ENCODE measurements around the gene CYTH4. TPM values are rescaled to one million over a fixed set of nuclear protein-coding genes. Genes with fewer than 3 reads are reported as not detected.

CYTH4 gene
- total and polyA plus RNA-seq, 2 donors (not counting 3 experiments of a cell fraction or from before 2014, with no cell fraction given) = 0.06 TPM; not detected in 1

- Histone ChIP-seq H2AFZ (ENCODE audit: low read depth, low read length) (no peak overlapping the region), H3K4me1 (ENCODE audit: control insufficient read depth, extremely low read depth, insufficient read depth, low read length) (peaks cover 10% of the 10 kb centered on the region), H3K9ac (replicated peaks; ENCODE audit: extremely low read depth, insufficient read depth, low read length) (no peak overlapping the region), H3K9me3 (replicated peaks; ENCODE audit: control insufficient read depth, insufficient read depth, low read length) (no peaks in the 10 kb centered on the region), H3K4me3 (replicated peaks in 1 of 3; ENCODE audit: insufficient read depth in 1 of 3, low read depth in 1 of 3, low read length in 3 of 3) (no peak overlapping the region), H3K27me3 (ENCODE audit: control insufficient read depth in 2 of 2, insufficient read depth in 2 of 2, low read length in 2 of 2) (no peaks in the 10 kb centered on the region), H3K4me2 (ENCODE audit: insufficient read depth, low read length) (no peak overlapping the region), H3K27ac (ENCODE audit: insufficient read depth, low read depth, low read length) (no peak overlapping the region), H4K20me1 (replicated peaks; ENCODE audit: control insufficient read depth, extremely low read depth, insufficient read depth, low read length) (no peaks in the 10 kb centered on the region), H3K9me1 (replicated peaks; ENCODE audit: control insufficient read depth, extremely low read depth, insufficient read depth, low read length) (no peaks in the 10 kb centered on the region), H3K79me2 (ENCODE audit: control insufficient read depth, insufficient read depth, low read length) (no peaks in the 10 kb centered on the region), H3K36me3 (ENCODE audit: control insufficient read depth in 2 of 2, extremely low read depth in 1 of 2, insufficient read depth in 2 of 2, low read length in 2 of 2) (no peaks in the 10 kb centered on the region)
- ChIA-PET CTCF (interaction anchor here (2.8 kb wide), 1 partner anchor 18 kb away, joined by 13 read pairs; no protein-coding TSS in a partner anchor), POLR2A (no interaction called here)
- dilution Hi-C loops (cut with MboI; ENCODE audit: extremely low pct_ligation_motif_present, low sequenced_read_pairs) (no loop called here), intact Hi-C loops (cut with micrococcal nuclease) (no loop called here)
- FAIRE-seq = no peak
- DNase-seq (ENCODE audit: low read depth, low spot score) = no peak
- TF ChIP-seq MAX (IDR thresholded peaks at IDR 0.05; ENCODE audit: insufficient read depth, insufficient read length) = no peak
- BruUV-seq (replicated peaks) = no TSS peak
These were observed 4.0 kb upstream of the CYTH4 start for GRCh38 chr22:37278261-37278660.

- Histone ChIP-seq H2AFZ (ENCODE audit: low read depth, low read length) (no peak overlapping the region), H3K9me3 (replicated peaks; ENCODE audit: control insufficient read depth, insufficient read depth, low read length) (no peaks in the 10 kb centered on the region), H4K20me1 (replicated peaks; ENCODE audit: control insufficient read depth, extremely low read depth, insufficient read depth, low read length) (no peaks in the 10 kb centered on the region), H3K27me3 (ENCODE audit: control insufficient read depth in 2 of 2, insufficient read depth in 2 of 2, low read length in 2 of 2) (no peaks in the 10 kb centered on the region), H3K4me3 (replicated peaks in 1 of 3; ENCODE audit: insufficient read depth in 1 of 3, low read depth in 1 of 3, low read length in 3 of 3) (no peak overlapping the region), H3K9me1 (replicated peaks; ENCODE audit: control insufficient read depth, extremely low read depth, insufficient read depth, low read length) (no peaks in the 10 kb centered on the region), H3K27ac (ENCODE audit: insufficient read depth, low read depth, low read length) (no peak overlapping the region), H3K79me2 (ENCODE audit: control insufficient read depth, insufficient read depth, low read length) (no peaks in the 10 kb centered on the region), H3K4me2 (ENCODE audit: insufficient read depth, low read length) (no peak overlapping the region), H3K36me3 (ENCODE audit: control insufficient read depth in 2 of 2, extremely low read depth in 1 of 2, insufficient read depth in 2 of 2, low read length in 2 of 2) (no peaks in the 10 kb centered on the region), H3K4me1 (ENCODE audit: control insufficient read depth, extremely low read depth, insufficient read depth, low read length) (peaks cover 10% of the 10 kb centered on the region), H3K9ac (replicated peaks; ENCODE audit: extremely low read depth, insufficient read depth, low read length) (no peak overlapping the region)
- ChIA-PET CTCF (interaction anchor here (0.7 to 1.0 kb wide), 2 partner anchors 9 to 12 kb away, joined by 3 read pairs; no protein-coding TSS in a partner anchor), POLR2A (no interaction called here)
- dilution Hi-C loops (cut with MboI; ENCODE audit: extremely low pct_ligation_motif_present, low sequenced_read_pairs) = no loop called here
- FAIRE-seq (no peak), DNase-seq (ENCODE audit: low read depth, low spot score) (no peak)
- BruUV-seq (replicated peaks) = no TSS peak
- intact Hi-C loops (cut with micrococcal nuclease) = no loop called here
- no peak for TF ChIP-seq JUN (IDR thresholded peaks at IDR 0.05; ENCODE audit: borderline replicate concordance, insufficient read depth, insufficient read length, low read depth)
- TF ChIP-seq MAX (IDR thresholded peaks at IDR 0.05; ENCODE audit: insufficient read depth, insufficient read length) = no peak
These were observed 2.8 kb upstream of the CYTH4 start for GRCh38 chr22:37279331-37280181.

Data from endothelial cell of umbilical vein (primary cell).